AG04449 (cell line): ENCODE data around the gene ABI3BP.
"Not testable (repeated sequence)": the region's sequence is repeated elsewhere in the genome, so short reads cannot be mapped to it uniquely, and the experiment has no call there.

Experiments used
- CTCF ChIA-PET: fragments of 350-600 bp; formaldehyde crosslinking; extraction: SDS; loops from one replicate; lab custom pipeline; 2021; ENCODE audit warnings: antibody characterized with exemption; lab: Yijun Ruan, JAX
- POLR2A ChIA-PET: fragments of 400-600, 350-600 bp; formaldehyde crosslinking; extraction: SDS; loops from one replicate; lab custom pipeline; 2020; ENCODE audit warnings: antibody characterized with exemption, inconsistent platforms; lab: Yijun Ruan, JAX
- DNase-seq: peaks from one replicate; pipeline ENCODE4 v3.0.0-alpha.2; 2010; ENCODE audit warnings: low read depth, low spot score
- H3K4me3 ChIP-seq: 2 replicates; pipeline ENCODE4 v1.5.1; 2011; ENCODE audit warnings: low read depth, mild to moderate bottlenecking, control low read depth, low read length
- CTCF ChIP-seq: IDR thresholded peaks from one replicate; pipeline ENCODE4 v1.5.1; 2011; ENCODE audit warnings: mild to moderate bottlenecking, moderate library complexity, low read length, control low read depth, inconsistent platforms; ENCODE audit not compliant: insufficient read depth; ENCODE audit errors: missing control alignments

ABI3BP gene

GRCh38 chr3:101017017-101017416 is 23.8 kb upstream of the ABI3BP start:
- POLR2A ChIA-PET = no interaction called here
- H3K4me3 ChIP-seq = no peak overlapping the region
- CTCF ChIA-PET = no interaction called here
- no peak for TF ChIP-seq CTCF
- DNase-seq = no peak

GRCh38 chr3:101012312-101012711 is 19.1 kb upstream of the ABI3BP start:
- DNase-seq, CTCF ChIA-PET, POLR2A ChIA-PET, H3K4me3 ChIP-seq: not testable (repeated sequence)

- POLR2A ChIA-PET = interaction anchor here (1.3 kb wide), 1 partner anchor 32 kb away, joined by 4 read pairs; no protein-coding TSS in a partner anchor
Measured at GRCh38 chr3:101011136-101011535, 17.9 kb upstream of the ABI3BP start.

GRCh38 chr3:101010296-101010695 is 17.1 kb upstream of the ABI3BP start:
- CTCF ChIA-PET = interaction anchor here (0.6 to 1.0 kb wide), 2 partner anchors 11 to 186 kb away, joined by 3 to 4 read pairs; no protein-coding TSS in a partner anchor
- POLR2A ChIA-PET = interaction anchor here (0.9 to 1.3 kb wide), 2 partner anchors 32 to 56 kb away, joined by 3 to 4 read pairs; no protein-coding TSS in a partner anchor
- no peak overlapping the region for H3K4me3 ChIP-seq
- peak; percentile 86 for DNase-seq
- TF ChIP-seq CTCF = no peak

More at GRCh38 chr3:101011136-101011535, 17.9 kb upstream of the ABI3BP start:
- CTCF ChIA-PET = no interaction called here
- TF ChIP-seq CTCF = no peak
- no peak overlapping the region for H3K4me3 ChIP-seq
- no peak for DNase-seq

GRCh38 chr3:101009386-101009785 is 16.2 kb upstream of the ABI3BP start:
- CTCF ChIA-PET = no interaction called here
- TF ChIP-seq CTCF = no peak
- H3K4me3 ChIP-seq = no peak overlapping the region
- no peak for DNase-seq
- POLR2A ChIA-PET = no interaction called here

- no peak overlapping the region for H3K4me3 ChIP-seq
- no peak for TF ChIP-seq CTCF
- ChIA-PET CTCF (interaction anchor here (1.3 kb wide), 1 partner anchor 11 kb away, joined by 4 read pairs; no protein-coding TSS in a partner anchor), POLR2A (no interaction called here)
- DNase-seq = no peak
Measured at GRCh38 chr3:100999160-100999559, 5.9 kb upstream of the ABI3BP start.

- H3K4me3 ChIP-seq = no peak overlapping the region
- CTCF ChIA-PET = no interaction called here
- TF ChIP-seq CTCF = no peak
- POLR2A ChIA-PET = no interaction called here
- DNase-seq = no peak
Measured at GRCh38 chr3:100994809-100995208, 1.6 kb upstream of the ABI3BP start.
